BE2C (cell line): ENCODE measurements around the gene PLCB4.
A peak's percentile ranks its signal among the peaks of the same experiment; 100 is the strongest.

ENCODE experiments used
- DNase-seq: peaks from one replicate; pipeline ENCODE4 v3.0.0-alpha.2; 2020
- H3K27me3 ChIP-seq: fragments of 250-450 bp; sonication (Bioruptor Pico); 2 replicates; pipeline ENCODE4 v1.5.1; 2020; ENCODE audit warnings: mild to moderate bottlenecking
- H3K36me3 ChIP-seq: fragments of 250-450 bp; sonication (Bioruptor Pico); 2 replicates; pipeline ENCODE4 v1.5.1; 2020; ENCODE audit warnings: mild to moderate bottlenecking
- H3K4me1 ChIP-seq: fragments of 250-450 bp; sonication (Bioruptor Pico); 2 replicates; pipeline ENCODE4 v1.5.1; 2020
- H3K4me3 ChIP-seq: 2 replicates; pipeline ENCODE4 v1.5.1; 2011; ENCODE audit warnings: low read depth, low read length
- H3K9me3 ChIP-seq: fragments of 250-450 bp; sonication (Bioruptor Pico); 2 replicates; pipeline ENCODE4 v1.5.1; 2020
- TF ChIP-seq, protein P1 (sequence below): IDR thresholded peaks from 2 replicates; pipeline ENCODE4 v1.5.1; 2012; ENCODE audit warnings: mild to moderate bottlenecking, low read depth, low read length

Gene PLCB4

GRCh38 chr20:9440892-9441291 is 372.0 kb downstream of the PLCB4 start:
- Histone ChIP-seq H3K9me3 (peaks cover 4% of the 10 kb centered on the region; the same call in 1 of the 2 replicates), H3K36me3 (peaks cover 67% of the 10 kb centered on the region), H3K4me1 (peaks cover 4% of the 10 kb centered on the region), H3K4me3 (no peak overlapping the region), H3K27me3 (no peaks in the 10 kb centered on the region)
- DNase-seq: no peak
- TF ChIP-seq, protein P1, sequence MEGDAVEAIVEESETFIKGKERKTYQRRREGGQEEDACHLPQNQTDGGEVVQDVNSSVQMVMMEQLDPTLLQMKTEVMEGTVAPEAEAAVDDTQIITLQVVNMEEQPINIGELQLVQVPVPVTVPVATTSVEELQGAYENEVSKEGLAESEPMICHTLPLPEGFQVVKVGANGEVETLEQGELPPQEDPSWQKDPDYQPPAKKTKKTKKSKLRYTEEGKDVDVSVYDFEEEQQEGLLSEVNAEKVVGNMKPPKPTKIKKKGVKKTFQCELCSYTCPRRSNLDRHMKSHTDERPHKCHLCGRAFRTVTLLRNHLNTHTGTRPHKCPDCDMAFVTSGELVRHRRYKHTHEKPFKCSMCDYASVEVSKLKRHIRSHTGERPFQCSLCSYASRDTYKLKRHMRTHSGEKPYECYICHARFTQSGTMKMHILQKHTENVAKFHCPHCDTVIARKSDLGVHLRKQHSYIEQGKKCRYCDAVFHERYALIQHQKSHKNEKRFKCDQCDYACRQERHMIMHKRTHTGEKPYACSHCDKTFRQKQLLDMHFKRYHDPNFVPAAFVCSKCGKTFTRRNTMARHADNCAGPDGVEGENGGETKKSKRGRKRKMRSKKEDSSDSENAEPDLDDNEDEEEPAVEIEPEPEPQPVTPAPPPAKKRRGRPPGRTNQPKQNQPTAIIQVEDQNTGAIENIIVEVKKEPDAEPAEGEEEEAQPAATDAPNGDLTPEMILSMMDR: no peak

GRCh38 chr20:9441948-9442347 is 373.1 kb downstream of the PLCB4 start:
- Histone ChIP-seq H3K36me3 (peaks cover 58% of the 10 kb centered on the region), H3K4me1 (peaks cover 4% of the 10 kb centered on the region), H3K27me3 (no peaks in the 10 kb centered on the region), H3K9me3 (peaks cover 4% of the 10 kb centered on the region; the same call in 1 of the 2 replicates), H3K4me3 (no peak overlapping the region)
- no peak for DNase-seq
- TF ChIP-seq, protein P1: no peak

DNA sequence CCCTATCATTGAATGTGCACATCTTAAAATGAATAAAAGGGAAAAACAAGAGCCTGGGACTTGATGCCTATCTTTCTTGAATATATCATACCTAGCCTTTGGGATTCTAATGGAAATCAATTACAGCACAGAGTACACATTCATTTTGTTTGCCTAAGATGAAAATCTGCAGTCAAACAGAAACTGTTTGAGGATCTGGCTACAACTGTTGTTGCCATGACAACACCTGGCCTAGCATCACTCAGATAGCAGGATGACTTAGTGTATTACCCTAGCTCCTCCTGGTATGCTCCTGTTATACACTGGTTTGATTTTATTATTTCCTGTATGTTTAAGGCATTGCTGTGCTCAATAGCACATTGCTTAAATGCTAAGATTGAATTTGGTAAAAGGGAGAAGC is 374.0 kb downstream of the PLCB4 start:
- DNase-seq: peak; percentile 55
- TF ChIP-seq, protein P1: no peak
- H3K4me1 ChIP-seq: peaks cover 4% of the 10 kb centered on the region
- H3K27me3 ChIP-seq: no peaks in the 10 kb centered on the region
- no peak overlapping the region for H3K4me3 ChIP-seq
- peaks cover 4% of the 10 kb centered on the region; the same call in 1 of the 2 replicates for H3K9me3 ChIP-seq
- peaks cover 53% of the 10 kb centered on the region for H3K36me3 ChIP-seq

DNA sequence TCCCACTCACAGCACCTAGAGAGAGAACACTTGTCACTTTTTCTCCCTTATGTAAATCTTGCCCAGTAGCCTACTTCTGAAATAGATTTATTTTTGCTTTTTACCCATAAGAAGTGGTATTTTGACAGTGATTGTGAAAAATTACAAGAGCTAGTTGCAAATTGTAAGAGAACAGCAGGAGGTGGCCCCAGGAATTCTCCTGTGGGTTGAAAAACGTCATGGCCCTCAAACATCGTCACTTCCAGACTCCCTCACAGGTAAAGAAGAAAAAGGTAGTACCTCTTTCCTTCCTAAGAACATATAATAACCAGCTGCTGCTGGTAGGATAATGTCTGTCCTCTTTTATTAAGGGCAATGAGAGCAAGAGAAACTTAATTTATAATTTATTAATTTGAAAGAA is 376.0 kb downstream of the PLCB4 start:
- DNase-seq: no peak
- TF ChIP-seq, protein P1: no peak
- Histone ChIP-seq H3K27me3 (no peaks in the 10 kb centered on the region), H3K4me1 (peaks cover 4% of the 10 kb centered on the region), H3K36me3 (peaks cover 45% of the 10 kb centered on the region), H3K4me3 (no peak overlapping the region), H3K9me3 (no peaks in the 10 kb centered on the region)

DNA sequence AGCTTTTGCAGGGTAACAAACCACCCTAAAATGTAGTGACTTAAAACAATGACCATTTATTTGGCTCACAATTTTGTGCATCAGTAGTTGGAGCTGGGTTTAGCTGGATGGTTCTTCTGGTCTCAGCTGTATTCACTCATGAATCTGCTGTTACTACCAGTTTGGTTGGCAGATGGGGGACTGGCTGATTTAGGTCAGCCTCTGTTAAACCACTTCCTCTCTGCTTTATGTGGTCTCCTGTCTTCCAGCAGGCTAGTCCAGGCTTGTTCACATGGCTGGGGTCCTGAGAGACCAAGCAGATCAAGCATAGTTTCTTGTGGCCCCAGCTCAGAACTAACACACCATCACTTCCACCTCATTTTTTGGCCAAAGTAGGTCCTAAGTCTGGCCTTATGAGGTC is 378.3 kb downstream of the PLCB4 start:
- Histone ChIP-seq H3K4me3 (no peak overlapping the region), H3K27me3 (no peaks in the 10 kb centered on the region), H3K36me3 (peaks cover 32% of the 10 kb centered on the region), H3K9me3 (no peaks in the 10 kb centered on the region), H3K4me1 (peaks cover 4% of the 10 kb centered on the region)
- TF ChIP-seq, protein P1: no peak
- no peak for DNase-seq

DNA sequence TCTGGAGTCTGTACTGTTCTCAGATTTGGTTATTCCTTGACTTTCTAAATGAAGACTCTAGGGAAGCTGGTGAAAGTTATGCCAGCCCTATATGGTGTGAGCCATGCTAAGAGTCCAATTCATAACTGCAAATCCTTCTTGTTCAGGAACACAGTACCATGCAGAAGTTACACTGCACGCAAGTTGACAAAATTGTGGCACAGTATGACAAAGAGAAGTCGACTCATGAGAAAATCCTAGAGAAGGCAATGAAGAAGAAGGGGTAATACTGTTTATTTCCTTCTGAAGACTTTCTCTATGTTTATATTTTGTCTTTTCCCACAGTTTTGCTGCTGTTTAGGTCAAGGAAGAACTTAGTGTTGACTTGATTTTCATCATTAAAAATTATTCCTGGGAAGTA is 384.3 kb downstream of the PLCB4 start:
- TF ChIP-seq, protein P1: no peak
- Histone ChIP-seq H3K4me3 (no peak overlapping the region), H3K9me3 (no peaks in the 10 kb centered on the region), H3K27me3 (no peaks in the 10 kb centered on the region), H3K36me3 (peaks cover 28% of the 10 kb centered on the region), H3K4me1 (no peaks in the 10 kb centered on the region)
- no peak for DNase-seq
